ENCODE measurements around the gene ITGB4.

GRCh38 chr17:75758131-75758905 is 37.1 kb downstream of the ITGB4 start:
- TF ChIP-seq CTCF (IDR thresholded peaks at IDR 0.05 in 4 of 5, conservative IDR thresholded peaks at IDR 0.05 in 1 of 5), result no peak
- TF ChIP-seq POLR2A (IDR thresholded peaks at IDR 0.05), result no peak

All from gastrocnemius medialis (tissue), 4 donors.